ENCODE measurements around the gene SLC6A19. TPM values are rescaled to one million over a fixed set of nuclear protein-coding genes. Genes with fewer than 3 reads are reported as not detected.
"Not testable (repeated sequence)": the region's sequence is repeated elsewhere in the genome, so short reads cannot be mapped to it uniquely, and the experiment has no call there.

Gene SLC6A19
- total RNA-seq, 1 donor from 2014 or later = not detected

- Histone ChIP-seq H3K27me3 (peaks cover 8% of the 10 kb centered on the region), H3K27ac (no peak overlapping the region), H3K4me3 (peak overlapping the region; percentile 21 to 45), H3K4me1 (no peaks in the 10 kb centered on the region), H3K9me3 (no peaks in the 10 kb centered on the region), H3K36me3 (no peaks in the 10 kb centered on the region)
- TF ChIP-seq CTCF (IDR thresholded peaks at IDR 0.05) = no peak
- no peak for DNase-seq (ENCODE audit: low spot score in 2 of 2)
- intact Hi-C loops (cut with DNase I) = no loop called here
Observed at GRCh38 chr5:1156033-1156753, 45.2 kb upstream of the SLC6A19 start.

- peaks cover 8% of the 10 kb centered on the region for H3K27me3 ChIP-seq
- H3K36me3 ChIP-seq = no peaks in the 10 kb centered on the region
- intact Hi-C loops (cut with DNase I) = no loop called here
- no peak for TF ChIP-seq CTCF (IDR thresholded peaks at IDR 0.05)
- H3K4me1 ChIP-seq = no peaks in the 10 kb centered on the region
- DNase-seq (ENCODE audit: low spot score in 2 of 2) = no peak
- H3K4me3 ChIP-seq = no peak overlapping the region
- H3K27ac ChIP-seq = no peak overlapping the region
- no peaks in the 10 kb centered on the region for H3K9me3 ChIP-seq
Observed at GRCh38 chr5:1156754-1157460, 44.5 kb upstream of the SLC6A19 start.

GRCh38 chr5:1157461-1157986 is 43.9 kb upstream of the SLC6A19 start:
- H3K36me3 ChIP-seq; H3K27me3 ChIP-seq; intact Hi-C loops (cut with DNase I); H3K9me3 ChIP-seq; DNase-seq (ENCODE audit: low spot score in 2 of 2); H3K4me3 ChIP-seq; H3K4me1 ChIP-seq; H3K27ac ChIP-seq: not testable (repeated sequence)

GRCh38 chr5:1158647-1159340 is 42.6 kb upstream of the SLC6A19 start:
- Histone ChIP-seq H3K4me3 (no peak overlapping the region), H3K4me1 (no peaks in the 10 kb centered on the region), H3K27me3 (peaks cover 8% of the 10 kb centered on the region), H3K9me3 (no peaks in the 10 kb centered on the region), H3K27ac (no peak overlapping the region), H3K36me3 (no peaks in the 10 kb centered on the region)
- DNase-seq (ENCODE audit: low spot score in 2 of 2) = no peak
- TF ChIP-seq CTCF (IDR thresholded peaks at IDR 0.05) = no peak
- intact Hi-C loops (cut with DNase I) = no loop called here

GRCh38 chr5:1159341-1159675 is 42.1 kb upstream of the SLC6A19 start:
- no peak for DNase-seq (ENCODE audit: low spot score in 2 of 2)
- H3K27ac ChIP-seq = no peak overlapping the region
- no peaks in the 10 kb centered on the region for H3K9me3 ChIP-seq
- peaks cover 8% of the 10 kb centered on the region for H3K27me3 ChIP-seq
- H3K36me3 ChIP-seq = no peaks in the 10 kb centered on the region
- intact Hi-C loops (cut with DNase I) = no loop called here
- no peaks in the 10 kb centered on the region for H3K4me1 ChIP-seq
- H3K4me3 ChIP-seq = no peak overlapping the region
- no peak for TF ChIP-seq CTCF (IDR thresholded peaks at IDR 0.05)

All from ascending aorta (tissue), 2 donors.